PFSK-1 (cell line): ENCODE results near the gene ELOVL4.

Experiments used
- FOXP2 ChIP-seq: optimal IDR thresholded peaks from 2 replicates; pipeline ENCODE3; 2011; ENCODE audit warnings: borderline replicate concordance, control low read depth, inconsistent platforms; ENCODE audit not compliant: insufficient read depth; ENCODE audit errors: extremely low read length, extremely low read depth
- POLR2AphosphoS5 ChIP-seq: IDR thresholded peaks from 2 replicates; pipeline ENCODE4 v1.6.1; 2012; ENCODE audit warnings: low read depth, mild to moderate bottlenecking, control low read depth, low read length, moderate library complexity
- REST ChIP-seq, 2 experiments: IDR thresholded peaks; 2 replicates each; pipeline versions ENCODE4 v1.6.1 to v1.8.0; 2011 to 2012; ENCODE audit warnings: low read depth in 2 of 2, low read length in 2 of 2, control low read depth in 1 of 2, inconsistent platforms in 1 of 2, mild to moderate bottlenecking in 1 of 2, moderate library complexity in 1 of 2; ENCODE audit not compliant: insufficient read depth in 1 of 2
- SIN3A ChIP-seq: IDR thresholded peaks from 2 replicates; pipeline ENCODE4 v1.6.1; 2012; ENCODE audit warnings: mild to moderate bottlenecking, low read length, moderate library complexity, borderline replicate concordance; ENCODE audit not compliant: insufficient read depth
- TAF1 ChIP-seq: IDR thresholded peaks from 2 replicates; pipeline ENCODE4 v1.6.1; 2012; ENCODE audit warnings: low read length, control low read depth, borderline replicate concordance; ENCODE audit not compliant: insufficient read depth

Gene ELOVL4

DNA sequence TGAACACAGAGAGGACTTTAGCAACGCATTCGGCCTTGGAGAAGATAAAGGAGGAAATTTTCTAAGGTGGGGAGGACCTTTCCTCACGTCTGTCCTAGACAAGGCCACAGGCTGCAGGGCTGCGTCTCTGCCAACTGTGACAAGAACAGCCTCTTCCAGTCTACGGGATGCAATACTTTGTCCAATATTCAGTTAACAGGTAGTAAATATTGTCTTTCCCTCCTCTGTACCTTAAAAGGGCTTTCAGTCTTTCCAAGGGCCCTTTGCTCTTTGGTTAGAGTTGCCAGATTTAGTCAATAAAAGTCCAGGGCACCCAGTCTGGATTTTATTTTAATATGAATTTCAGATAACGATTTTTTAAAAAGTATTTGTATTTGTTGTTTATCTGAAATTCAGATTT lies 78.2 kb downstream of the ELOVL4 start:
- TF ChIP-seq SIN3A (no peak), REST (IDR thresholded peaks at IDR 0.05; ENCODE audit: insufficient read depth in 1 of 2, low read depth in 2 of 2, low read length in 2 of 2) (no peak), POLR2AphosphoS5 (no peak), FOXP2 (no peak), TAF1 (no peak)

DNA sequence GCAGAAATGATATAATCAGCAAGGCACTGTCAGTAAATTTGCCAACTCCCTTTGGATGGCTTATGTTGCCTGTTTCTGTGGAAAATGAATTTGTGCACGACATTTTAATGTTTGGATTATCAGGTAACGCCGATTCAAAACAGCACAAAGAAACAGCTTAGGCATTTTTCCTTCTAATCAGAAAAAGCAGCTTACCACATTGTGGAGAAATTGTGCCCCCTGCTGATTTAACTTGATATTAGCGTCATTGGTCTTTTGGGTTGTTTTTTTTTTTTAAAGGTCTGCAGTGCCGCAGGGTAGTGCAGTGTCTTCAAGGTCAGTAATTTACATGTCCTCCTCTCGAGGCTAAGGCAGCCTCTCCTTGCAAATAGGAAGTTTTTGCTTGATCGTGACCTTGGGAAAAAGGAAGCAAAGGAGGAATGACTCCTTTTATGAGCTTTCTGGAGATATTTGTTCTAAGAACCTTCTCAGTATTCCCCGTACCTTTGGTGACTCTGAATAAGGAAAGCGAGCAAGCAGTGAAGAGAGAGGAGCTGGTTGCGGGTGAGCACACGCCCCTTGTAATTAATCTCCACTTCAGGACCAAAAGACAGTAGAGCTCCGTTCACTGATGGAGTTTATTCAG lies 79.1 kb downstream of the ELOVL4 start:
- TF ChIP-seq POLR2AphosphoS5, result no peak
- TF ChIP-seq FOXP2, result no peak
- TF ChIP-seq TAF1, result no peak
- no peak for TF ChIP-seq SIN3A
- no peak for TF ChIP-seq REST (IDR thresholded peaks at IDR 0.05; ENCODE audit: insufficient read depth in 1 of 2, low read depth in 2 of 2, low read length in 2 of 2)
